ENCODE measurements around the gene SPOCD1. TPM values are rescaled to one million over a fixed set of nuclear protein-coding genes. Genes with fewer than 3 reads are reported as not detected.

SPOCD1 gene
- total RNA-seq, 1 experiment from 2014 or later: 0.54 TPM

DNA sequence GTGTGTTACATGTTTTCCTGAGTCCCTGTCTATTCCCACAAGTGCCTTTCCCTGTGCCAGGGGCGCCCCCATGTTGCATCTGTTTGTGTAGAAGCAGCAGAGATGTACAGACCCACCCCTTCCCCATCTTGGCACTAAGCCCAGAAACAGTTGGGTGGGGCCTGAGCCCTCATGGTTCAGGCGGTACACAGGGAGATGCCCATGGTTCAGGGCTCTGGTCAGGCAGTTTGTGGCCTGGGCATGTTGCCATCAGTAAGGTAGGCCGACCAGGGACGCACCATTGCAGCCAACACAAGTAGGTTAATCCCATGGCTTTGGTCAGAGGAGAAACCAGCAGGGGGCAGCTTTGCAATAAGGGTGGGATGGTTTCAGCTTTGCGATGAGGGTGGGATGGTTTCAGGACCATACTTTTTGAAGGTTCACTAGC, 50.8 kb downstream of the SPOCD1 start:
- Histone ChIP-seq H3K4me3 (ENCODE audit: low read depth in 2 of 2, low read length in 2 of 2) (peak overlapping the region in 1 of 2 experiments; percentile 40; a peak in 1 of 4 replicates), H3K4me1 (ENCODE audit: control insufficient read depth, insufficient read depth, low read length) (peaks cover 67% of the 10 kb centered on the region), H3K9me3 (ENCODE audit: control insufficient read depth, insufficient read depth, low read depth, low read length) (no peaks in the 10 kb centered on the region), H3K36me3 (ENCODE audit: control insufficient read depth, insufficient read depth, low read length) (no peaks in the 10 kb centered on the region; the same call in 1 of the 2 replicates), H3K27me3 (ENCODE audit: control insufficient read depth, insufficient read depth, low read length) (no peaks in the 10 kb centered on the region), H3K27ac (ENCODE audit: low read length) (no peak overlapping the region)
- in situ Hi-C loops (cut with HindIII; ENCODE audit: low pct_unique_long_range_greater_than_20kb, low sequenced_read_pairs): no loop called here
- ChIA-PET POLR2A (interaction anchor here (0.7 kb wide), 1 partner anchor 50 kb away, joined by 3 read pairs; no protein-coding TSS in a partner anchor), CTCF (interaction anchor here (0.9 kb wide), 1 partner anchor 20 kb away, joined by 3 read pairs; no protein-coding TSS in a partner anchor)
- ATAC-seq: no peak; the same call in 1 of the 2 replicates
- TF ChIP-seq TCF7L2 (IDR thresholded peaks at IDR 0.05; ENCODE audit: low read depth, low read length) (no peak), POLR2AphosphoS5 (IDR thresholded peaks at IDR 0.05; ENCODE audit: low read depth, low read length) (no peak), SIN3A (IDR thresholded peaks at IDR 0.05; ENCODE audit: borderline replicate concordance, insufficient read depth, low read depth, low read length) (no peak)
- TF ChIP-seq, protein P1, sequence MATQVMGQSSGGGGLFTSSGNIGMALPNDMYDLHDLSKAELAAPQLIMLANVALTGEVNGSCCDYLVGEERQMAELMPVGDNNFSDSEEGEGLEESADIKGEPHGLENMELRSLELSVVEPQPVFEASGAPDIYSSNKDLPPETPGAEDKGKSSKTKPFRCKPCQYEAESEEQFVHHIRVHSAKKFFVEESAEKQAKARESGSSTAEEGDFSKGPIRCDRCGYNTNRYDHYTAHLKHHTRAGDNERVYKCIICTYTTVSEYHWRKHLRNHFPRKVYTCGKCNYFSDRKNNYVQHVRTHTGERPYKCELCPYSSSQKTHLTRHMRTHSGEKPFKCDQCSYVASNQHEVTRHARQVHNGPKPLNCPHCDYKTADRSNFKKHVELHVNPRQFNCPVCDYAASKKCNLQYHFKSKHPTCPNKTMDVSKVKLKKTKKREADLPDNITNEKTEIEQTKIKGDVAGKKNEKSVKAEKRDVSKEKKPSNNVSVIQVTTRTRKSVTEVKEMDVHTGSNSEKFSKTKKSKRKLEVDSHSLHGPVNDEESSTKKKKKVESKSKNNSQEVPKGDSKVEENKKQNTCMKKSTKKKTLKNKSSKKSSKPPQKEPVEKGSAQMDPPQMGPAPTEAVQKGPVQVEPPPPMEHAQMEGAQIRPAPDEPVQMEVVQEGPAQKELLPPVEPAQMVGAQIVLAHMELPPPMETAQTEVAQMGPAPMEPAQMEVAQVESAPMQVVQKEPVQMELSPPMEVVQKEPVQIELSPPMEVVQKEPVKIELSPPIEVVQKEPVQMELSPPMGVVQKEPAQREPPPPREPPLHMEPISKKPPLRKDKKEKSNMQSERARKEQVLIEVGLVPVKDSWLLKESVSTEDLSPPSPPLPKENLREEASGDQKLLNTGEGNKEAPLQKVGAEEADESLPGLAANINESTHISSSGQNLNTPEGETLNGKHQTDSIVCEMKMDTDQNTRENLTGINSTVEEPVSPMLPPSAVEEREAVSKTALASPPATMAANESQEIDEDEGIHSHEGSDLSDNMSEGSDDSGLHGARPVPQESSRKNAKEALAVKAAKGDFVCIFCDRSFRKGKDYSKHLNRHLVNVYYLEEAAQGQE (IDR thresholded peaks at IDR 0.05; ENCODE audit: insufficient read depth in 1 of 2, low read depth in 2 of 2, low read length in 1 of 2): no peak
- TF ChIP-seq, protein P2, sequence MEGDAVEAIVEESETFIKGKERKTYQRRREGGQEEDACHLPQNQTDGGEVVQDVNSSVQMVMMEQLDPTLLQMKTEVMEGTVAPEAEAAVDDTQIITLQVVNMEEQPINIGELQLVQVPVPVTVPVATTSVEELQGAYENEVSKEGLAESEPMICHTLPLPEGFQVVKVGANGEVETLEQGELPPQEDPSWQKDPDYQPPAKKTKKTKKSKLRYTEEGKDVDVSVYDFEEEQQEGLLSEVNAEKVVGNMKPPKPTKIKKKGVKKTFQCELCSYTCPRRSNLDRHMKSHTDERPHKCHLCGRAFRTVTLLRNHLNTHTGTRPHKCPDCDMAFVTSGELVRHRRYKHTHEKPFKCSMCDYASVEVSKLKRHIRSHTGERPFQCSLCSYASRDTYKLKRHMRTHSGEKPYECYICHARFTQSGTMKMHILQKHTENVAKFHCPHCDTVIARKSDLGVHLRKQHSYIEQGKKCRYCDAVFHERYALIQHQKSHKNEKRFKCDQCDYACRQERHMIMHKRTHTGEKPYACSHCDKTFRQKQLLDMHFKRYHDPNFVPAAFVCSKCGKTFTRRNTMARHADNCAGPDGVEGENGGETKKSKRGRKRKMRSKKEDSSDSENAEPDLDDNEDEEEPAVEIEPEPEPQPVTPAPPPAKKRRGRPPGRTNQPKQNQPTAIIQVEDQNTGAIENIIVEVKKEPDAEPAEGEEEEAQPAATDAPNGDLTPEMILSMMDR (IDR thresholded peaks at IDR 0.05): no peak; the same call in 1 of the 2 replicates
- no TSS peak for BruUV-seq (replicated peaks)
- intact Hi-C loops (cut with micrococcal nuclease; ENCODE audit: unreplicated experiment): no loop called here
- no peak for DNase-seq (ENCODE audit: low read depth, low spot score)

DNA sequence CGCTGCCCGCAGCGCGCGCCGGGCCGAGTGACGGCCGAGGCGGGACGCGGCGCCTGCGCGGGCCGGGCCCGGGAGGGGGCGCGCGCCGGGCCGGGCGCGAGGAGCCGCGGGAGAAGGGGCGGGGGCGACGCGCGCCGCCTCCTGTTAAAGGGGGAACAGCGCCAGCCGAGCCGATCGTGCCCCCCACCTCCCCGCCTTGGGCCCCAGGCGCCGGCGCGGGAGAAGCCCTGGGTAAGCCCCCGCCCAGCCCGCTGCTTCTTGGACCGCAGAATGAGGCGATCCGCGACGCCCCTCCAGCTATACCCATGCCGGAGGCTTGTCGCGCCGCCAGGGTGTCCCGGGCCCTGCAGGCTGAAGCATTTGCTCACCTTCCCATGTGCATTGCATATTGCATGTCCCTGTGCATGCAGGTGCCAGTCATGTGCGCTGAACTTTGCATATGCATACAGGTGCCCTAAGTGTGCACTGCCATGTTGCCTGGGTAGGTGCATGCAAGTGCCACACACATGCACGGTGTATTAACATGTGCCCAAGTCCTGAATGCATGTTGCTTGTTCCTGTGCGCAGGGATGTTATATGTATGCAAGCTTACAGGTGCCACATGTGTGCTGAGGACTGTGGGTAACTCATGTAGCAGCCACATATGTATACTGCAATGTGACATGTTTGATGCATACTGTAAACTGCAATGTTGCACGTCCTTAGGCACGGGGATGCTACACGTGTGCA, 51.3 kb downstream of the SPOCD1 start, which contains the start of gene ADGRB2:
TSS of gene ADGRB2 (minus strand) at position 29 of the 729 bp plus-strand sequence. CDS start 7,119 bp downstream, outside the sequence.
- POLR2A ChIA-PET: interaction anchor here (0.7 kb wide), 1 partner anchor 49 kb away, joined by 3 read pairs; no protein-coding TSS in a partner anchor

More for the DNA sequence above, 51.3 kb downstream of the SPOCD1 start, which contains the start of gene ADGRB2:
- Histone ChIP-seq H3K27ac (ENCODE audit: low read length) (peak within 1 kb of the TSS; percentile 46), H3K36me3 (ENCODE audit: control insufficient read depth, insufficient read depth, low read length) (no peaks in the 10 kb centered on the region; the same call in 1 of the 2 replicates), H3K4me3 (ENCODE audit: low read depth in 2 of 2, low read length in 2 of 2) (peak within 1 kb of the TSS; percentile 62 to 68), H3K4me1 (ENCODE audit: control insufficient read depth, insufficient read depth, low read length) (peaks cover 67% of the 10 kb centered on the region), H3K9me3 (ENCODE audit: control insufficient read depth, insufficient read depth, low read depth, low read length) (no peaks in the 10 kb centered on the region), H3K27me3 (ENCODE audit: control insufficient read depth, insufficient read depth, low read length) (no peaks in the 10 kb centered on the region)
- BruUV-seq (replicated peaks): no TSS peak
- CTCF ChIA-PET: interaction anchor here (0.6 to 0.9 kb wide), 2 partner anchors 19 to 52 kb away, joined by 3 read pairs; no protein-coding TSS in a partner anchor
- intact Hi-C loops (cut with micrococcal nuclease; ENCODE audit: unreplicated experiment) (no loop called here), in situ Hi-C loops (cut with HindIII; ENCODE audit: low pct_unique_long_range_greater_than_20kb, low sequenced_read_pairs) (no loop called here)
- DNase-seq (ENCODE audit: low read depth, low spot score): no peak
- no peak for TF ChIP-seq SIN3A (IDR thresholded peaks at IDR 0.05; ENCODE audit: borderline replicate concordance, insufficient read depth, low read depth, low read length)
- TF ChIP-seq POLR2AphosphoS5 (IDR thresholded peaks at IDR 0.05; ENCODE audit: low read depth, low read length): no peak
- TF ChIP-seq TCF7L2 (IDR thresholded peaks at IDR 0.05; ENCODE audit: low read depth, low read length): no peak
- TF ChIP-seq, protein P2 (IDR thresholded peaks at IDR 0.05): peak; percentile 51; the same call in 1 of the 2 replicates
- TF ChIP-seq, protein P1 (IDR thresholded peaks at IDR 0.05; ENCODE audit: insufficient read depth in 1 of 2, low read depth in 2 of 2, low read length in 1 of 2): peak in 1 of 2 experiments; percentile 14; a peak in 1 of 4 replicates
- peak; percentile 42 for ATAC-seq

Data from Panc1 (cell line).